ENCODE measurements around the gene RPS6KA2. TPM values are rescaled to one million over a fixed set of nuclear protein-coding genes. Genes with fewer than 3 reads are reported as not detected.

The RPS6KA2 gene
- total RNA-seq, 2 donors from 2014 or later: 7.8 to 13.6 TPM

DNA sequence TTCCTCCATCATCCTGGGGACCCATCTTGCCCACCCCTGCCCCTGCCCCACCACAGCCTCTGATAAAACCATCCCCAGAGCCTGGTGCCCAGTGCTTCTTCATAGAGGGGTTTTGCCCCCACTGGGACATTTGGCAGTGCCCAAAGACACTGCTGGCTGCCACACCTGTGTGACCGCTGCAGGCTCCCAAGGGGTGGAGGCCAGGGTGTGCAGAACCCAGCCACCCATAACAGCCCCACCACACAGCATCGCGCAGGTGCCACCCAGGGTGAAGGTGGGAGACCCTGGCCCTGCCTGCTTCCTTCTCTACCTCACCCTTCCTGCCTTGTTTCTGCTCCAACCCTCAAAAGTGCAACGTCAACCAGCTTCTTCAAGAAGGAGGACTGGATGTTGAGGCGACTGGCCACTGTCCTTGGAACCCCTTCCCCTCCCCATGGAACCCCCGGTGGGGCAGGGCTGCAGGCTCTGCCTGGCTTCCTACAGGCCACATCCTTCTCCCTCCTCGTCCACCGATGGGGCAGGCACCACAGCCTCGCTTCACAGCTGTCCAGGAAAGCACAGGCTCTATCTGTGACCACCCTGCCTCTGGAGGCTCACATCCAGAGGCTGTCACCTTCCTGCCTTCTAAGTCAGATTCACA, 165.1 kb downstream of the RPS6KA2 start:
- Histone ChIP-seq H3K4me1 (no peaks in the 10 kb centered on the region), H3K27me3 (no peaks in the 10 kb centered on the region), H3K36me3 (no peaks in the 10 kb centered on the region), H3K27ac (no peak overlapping the region), H3K9me3 (no peaks in the 10 kb centered on the region), H3K4me3 (no peak overlapping the region), H3K9ac (ENCODE audit: low read depth in 2 of 2, low read length in 2 of 2) (no peak overlapping the region)
- intact Hi-C loops (cut with DNase I): no loop called here
- DNase-seq: no peak
- TF ChIP-seq, protein P1, sequence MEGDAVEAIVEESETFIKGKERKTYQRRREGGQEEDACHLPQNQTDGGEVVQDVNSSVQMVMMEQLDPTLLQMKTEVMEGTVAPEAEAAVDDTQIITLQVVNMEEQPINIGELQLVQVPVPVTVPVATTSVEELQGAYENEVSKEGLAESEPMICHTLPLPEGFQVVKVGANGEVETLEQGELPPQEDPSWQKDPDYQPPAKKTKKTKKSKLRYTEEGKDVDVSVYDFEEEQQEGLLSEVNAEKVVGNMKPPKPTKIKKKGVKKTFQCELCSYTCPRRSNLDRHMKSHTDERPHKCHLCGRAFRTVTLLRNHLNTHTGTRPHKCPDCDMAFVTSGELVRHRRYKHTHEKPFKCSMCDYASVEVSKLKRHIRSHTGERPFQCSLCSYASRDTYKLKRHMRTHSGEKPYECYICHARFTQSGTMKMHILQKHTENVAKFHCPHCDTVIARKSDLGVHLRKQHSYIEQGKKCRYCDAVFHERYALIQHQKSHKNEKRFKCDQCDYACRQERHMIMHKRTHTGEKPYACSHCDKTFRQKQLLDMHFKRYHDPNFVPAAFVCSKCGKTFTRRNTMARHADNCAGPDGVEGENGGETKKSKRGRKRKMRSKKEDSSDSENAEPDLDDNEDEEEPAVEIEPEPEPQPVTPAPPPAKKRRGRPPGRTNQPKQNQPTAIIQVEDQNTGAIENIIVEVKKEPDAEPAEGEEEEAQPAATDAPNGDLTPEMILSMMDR (IDR thresholded peaks at IDR 0.05): no peak

DNA sequence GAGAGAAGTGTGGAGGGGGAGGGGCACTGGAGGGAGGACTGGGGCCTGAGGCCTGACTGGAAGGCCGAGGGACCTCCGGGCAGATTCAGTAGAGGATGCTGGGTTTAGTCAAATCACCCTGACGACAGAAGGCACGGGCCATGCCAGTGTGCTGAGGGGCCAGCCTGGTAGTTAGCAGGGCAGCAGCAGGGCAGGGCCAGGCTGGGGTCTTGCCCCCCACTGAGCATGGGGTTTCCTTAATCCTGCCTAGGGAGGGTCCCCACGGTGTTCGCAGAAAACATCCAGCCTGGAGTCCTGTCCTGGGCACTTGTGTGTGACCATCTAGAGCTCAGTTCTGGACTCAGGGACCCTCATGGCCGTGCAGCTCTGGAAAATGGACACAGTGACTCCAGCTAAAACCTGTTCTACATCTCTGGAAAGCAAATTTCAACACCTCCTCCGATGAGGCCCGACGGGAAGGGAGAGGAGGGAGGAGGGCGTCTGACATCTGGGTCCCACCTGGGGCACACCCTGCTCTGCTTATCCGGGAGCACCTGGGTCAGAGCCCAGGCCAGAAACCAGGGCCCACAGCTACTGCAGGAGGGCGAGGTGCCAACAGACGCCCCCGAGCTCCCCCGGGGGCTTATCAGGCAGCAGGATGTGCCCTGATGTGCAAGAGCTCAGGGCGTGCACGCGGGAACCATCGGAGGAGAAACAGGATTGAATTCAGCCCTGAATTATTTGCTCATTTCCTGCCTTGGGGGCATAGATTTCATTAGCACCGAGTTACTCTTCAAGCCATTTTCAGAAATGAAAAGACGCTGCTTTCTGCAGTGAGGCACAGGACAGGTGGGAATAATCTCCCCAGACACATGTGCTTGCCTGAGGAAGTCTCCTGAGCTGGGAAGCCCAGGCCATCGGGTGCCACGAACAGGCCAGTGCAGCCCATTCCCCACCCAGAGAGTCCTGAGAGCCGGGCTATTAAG, 166.3 kb downstream of the RPS6KA2 start:
- Histone ChIP-seq H3K9me3 (no peaks in the 10 kb centered on the region), H3K4me3 (no peak overlapping the region), H3K4me1 (no peaks in the 10 kb centered on the region), H3K27ac (no peak overlapping the region), H3K9ac (ENCODE audit: low read depth in 2 of 2, low read length in 2 of 2) (no peak overlapping the region), H3K27me3 (no peaks in the 10 kb centered on the region), H3K36me3 (no peaks in the 10 kb centered on the region)
- TF ChIP-seq, protein P1 (IDR thresholded peaks at IDR 0.05): no peak
- intact Hi-C loops (cut with DNase I): no loop called here
- DNase-seq: no peak

DNA sequence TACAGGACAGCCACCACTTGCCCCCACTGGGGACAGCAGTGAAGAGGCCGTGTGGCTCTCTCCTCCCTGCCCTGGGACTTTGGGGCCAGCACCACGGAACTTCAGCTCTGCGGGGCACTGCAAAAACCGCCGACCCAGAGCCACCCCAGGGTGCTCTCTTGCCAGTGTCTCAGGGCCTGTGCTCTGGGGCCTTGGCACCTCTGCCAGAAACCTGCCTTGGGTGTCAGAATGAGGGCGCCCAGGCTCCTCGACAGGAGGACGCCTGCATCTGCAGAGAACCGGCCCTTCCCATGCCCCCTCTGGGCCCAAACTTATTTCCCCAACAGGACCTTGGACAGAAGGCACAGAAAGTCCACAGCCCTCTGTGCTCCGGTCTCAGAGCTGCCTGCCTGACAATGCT, 167.1 kb downstream of the RPS6KA2 start:
- TF ChIP-seq, protein P1 (IDR thresholded peaks at IDR 0.05): no peak
- no peak overlapping the region for H3K4me3 ChIP-seq
- no peak overlapping the region for H3K27ac ChIP-seq
- no peak for DNase-seq
- no peaks in the 10 kb centered on the region for H3K27me3 ChIP-seq
- intact Hi-C loops (cut with DNase I): no loop called here
- H3K4me1 ChIP-seq: no peaks in the 10 kb centered on the region
- H3K9me3 ChIP-seq: no peaks in the 10 kb centered on the region
- H3K36me3 ChIP-seq: no peaks in the 10 kb centered on the region
- no peak overlapping the region for H3K9ac ChIP-seq (ENCODE audit: low read depth in 2 of 2, low read length in 2 of 2)

DNA sequence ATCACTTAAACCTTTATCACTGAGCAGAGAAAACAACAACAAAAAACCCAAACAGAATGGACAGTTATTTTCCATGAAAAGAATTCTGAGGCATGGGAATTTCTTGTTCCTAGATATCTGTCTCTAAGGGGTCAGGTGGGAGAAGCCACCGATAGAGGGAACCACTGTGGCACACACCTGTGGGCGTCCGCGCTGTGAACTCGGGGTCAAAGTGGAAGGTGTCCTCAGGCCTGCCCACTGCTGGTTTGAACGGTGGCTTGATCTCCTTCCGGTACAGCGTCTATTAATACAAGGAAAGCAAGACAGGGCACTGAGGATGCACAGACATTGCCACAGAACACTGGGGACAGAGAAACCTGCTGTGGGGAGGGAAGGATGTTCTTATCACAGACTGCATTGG, 167.8 kb downstream of the RPS6KA2 start:
- Histone ChIP-seq H3K27me3 (no peaks in the 10 kb centered on the region), H3K36me3 (no peaks in the 10 kb centered on the region), H3K9me3 (no peaks in the 10 kb centered on the region), H3K4me1 (no peaks in the 10 kb centered on the region), H3K9ac (ENCODE audit: low read depth in 2 of 2, low read length in 2 of 2) (no peak overlapping the region), H3K27ac (no peak overlapping the region), H3K4me3 (no peak overlapping the region)
- TF ChIP-seq, protein P1 (IDR thresholded peaks at IDR 0.05): no peak
- no peak for DNase-seq
- intact Hi-C loops (cut with DNase I): no loop called here

DNA sequence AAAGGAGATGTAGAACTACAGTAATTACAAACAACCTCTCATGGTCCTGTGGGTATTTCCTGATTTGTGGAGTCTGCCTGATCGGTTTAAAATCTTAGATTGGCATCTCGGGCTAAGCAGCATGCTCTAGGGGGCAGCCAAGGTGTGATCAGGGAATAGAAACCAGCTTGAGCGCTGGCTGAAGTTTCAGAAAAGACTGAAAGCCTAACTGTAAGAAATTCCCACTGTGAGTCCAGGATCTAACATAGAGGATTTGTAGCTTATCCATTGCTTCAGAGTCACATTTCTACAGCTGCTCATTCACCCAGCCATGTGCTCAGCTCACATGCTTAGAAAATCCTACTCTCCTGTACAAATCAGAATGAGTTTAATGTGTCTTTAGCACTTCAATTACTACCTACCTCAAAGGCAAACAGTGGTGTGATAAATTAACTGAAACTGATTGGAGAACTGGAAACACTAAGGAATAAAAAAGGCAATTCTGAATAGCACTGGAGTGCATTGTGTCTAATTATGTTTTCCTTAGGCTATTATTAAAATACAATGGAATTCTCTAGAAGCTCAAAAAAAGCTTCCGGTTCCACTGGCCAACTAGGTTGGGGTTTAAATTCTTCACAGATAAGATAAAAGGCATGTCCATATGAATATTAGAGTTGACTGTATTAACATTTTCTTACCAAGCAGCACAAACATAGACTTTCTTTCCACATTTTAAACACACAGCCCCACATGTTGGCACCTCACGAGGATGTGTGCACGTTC, 170.5 kb downstream of the RPS6KA2 start:
- Histone ChIP-seq H3K27ac (no peak overlapping the region), H3K27me3 (no peaks in the 10 kb centered on the region), H3K4me3 (no peak overlapping the region), H3K36me3 (no peaks in the 10 kb centered on the region), H3K9ac (ENCODE audit: low read depth in 2 of 2, low read length in 2 of 2) (no peak overlapping the region), H3K9me3 (no peaks in the 10 kb centered on the region), H3K4me1 (no peaks in the 10 kb centered on the region)
- intact Hi-C loops (cut with DNase I): no loop called here
- TF ChIP-seq, protein P1 (IDR thresholded peaks at IDR 0.05): no peak
- DNase-seq: no peak

Data from colonic mucosa (tissue), 4 donors.